ENCODE measurements around the gene ANK2.

GRCh38 chr4:113101669-113102068 is 52.2 kb downstream of the ANK2 start:
- TF ChIP-seq FOSL1 (IDR thresholded peaks at IDR 0.05; ENCODE audit: low read depth) (no peak), POLR2A (IDR thresholded peaks at IDR 0.05; ENCODE audit: borderline replicate concordance, extremely low read depth, insufficient read depth, insufficient read length) (no peak), CTCF (IDR thresholded peaks at IDR 0.05 in 2 of 3, conservative IDR thresholded peaks at IDR 0.05 in 1 of 3; ENCODE audit: borderline replicate concordance in 1 of 3, insufficient read depth in 1 of 3, low read depth in 2 of 3, low read length in 2 of 3) (no peak), ELF1 (IDR thresholded peaks at IDR 0.05; ENCODE audit: borderline replicate concordance, low read depth) (no peak)
